ENCODE data around the gene URB1. TPM values are rescaled to one million over a fixed set of nuclear protein-coding genes. Genes with fewer than 3 reads are reported as not detected.
"Not testable (repeated sequence)": the region's sequence is repeated elsewhere in the genome, so short reads cannot be mapped to it uniquely, and the experiment has no call there.

The URB1 gene
- total RNA-seq, 4 donors from 2014 or later = 4.4 to 14.9 (median 11.0) TPM

- H3K4me3 ChIP-seq = no peak overlapping the region
- peaks cover 0 to 24% (median 0%) of the 10 kb centered on the region in 3 donors for H3K36me3 ChIP-seq
- H3K9me3 ChIP-seq = no peaks in the 10 kb centered on the region
- H3K27me3 ChIP-seq = no peaks in the 10 kb centered on the region
- no peak for DNase-seq
- no peak overlapping the region for H3K27ac ChIP-seq
- H3K4me1 ChIP-seq = no peaks in the 10 kb centered on the region
- TF ChIP-seq CTCF (IDR thresholded peaks at IDR 0.05) = no peak
- TF ChIP-seq POLR2A (IDR thresholded peaks at IDR 0.05) = no peak
Observed at GRCh38 chr21:32311621-32312020, 81.2 kb downstream of the URB1 start.

GRCh38 chr21:32310976-32311375 is 81.8 kb downstream of the URB1 start:
- not testable (repeated sequence) for H3K4me3 ChIP-seq, H3K27ac ChIP-seq, H3K9me3 ChIP-seq, DNase-seq, H3K27me3 ChIP-seq, H3K4me1 ChIP-seq
- H3K36me3 ChIP-seq = peaks cover 0 to 18% (median 0%) of the 10 kb centered on the region in 3 donors

GRCh38 chr21:32309906-32310460 is 82.8 kb downstream of the URB1 start:
- Histone ChIP-seq H3K9me3 (no peaks in the 10 kb centered on the region), H3K4me3 (no peak overlapping the region), H3K36me3 (peaks cover 0 to 13% (median 0%) of the 10 kb centered on the region in 3 donors), H3K27ac (no peak overlapping the region), H3K4me1 (no peaks in the 10 kb centered on the region), H3K27me3 (no peaks in the 10 kb centered on the region)
- no peak for DNase-seq
- TF ChIP-seq CTCF (IDR thresholded peaks at IDR 0.05) (no peak), POLR2A (IDR thresholded peaks at IDR 0.05) (no peak)

- DNase-seq = no peak
Observed at GRCh38 chr21:32308696-32309095, 84.1 kb downstream of the URB1 start.

GRCh38 chr21:32307706-32308105 is 85.1 kb downstream of the URB1 start:
- Histone ChIP-seq H3K4me1 (no peaks in the 10 kb centered on the region), H3K36me3 (peaks cover 0 to 3% (median 0%) of the 10 kb centered on the region in 3 donors), H3K9me3 (no peaks in the 10 kb centered on the region), H3K27me3 (no peaks in the 10 kb centered on the region), H3K4me3 (no peak overlapping the region), H3K27ac (no peak overlapping the region)
- TF ChIP-seq CTCF (IDR thresholded peaks at IDR 0.05) = no peak
- TF ChIP-seq POLR2A (IDR thresholded peaks at IDR 0.05) = no peak
- DNase-seq = no peak

More at GRCh38 chr21:32308696-32309095, 84.1 kb downstream of the URB1 start:
- Histone ChIP-seq H3K27me3 (no peaks in the 10 kb centered on the region), H3K9me3 (no peaks in the 10 kb centered on the region), H3K4me3 (no peak overlapping the region), H3K36me3 (peaks cover 0 to 3% (median 0%) of the 10 kb centered on the region in 3 donors), H3K27ac (no peak overlapping the region), H3K4me1 (no peaks in the 10 kb centered on the region)
- TF ChIP-seq POLR2A (IDR thresholded peaks at IDR 0.05) = no peak
- no peak for TF ChIP-seq CTCF (IDR thresholded peaks at IDR 0.05)

- no peak for DNase-seq
- H3K27me3 ChIP-seq = no peaks in the 10 kb centered on the region
- TF ChIP-seq POLR2A (IDR thresholded peaks at IDR 0.05) (no peak), CTCF (IDR thresholded peaks at IDR 0.05) (peak in 2 of 6 experiments; percentile 2)
Observed at GRCh38 chr21:32306021-32306780, 86.6 kb downstream of the URB1 start.

More at GRCh38 chr21:32306021-32306780, 86.6 kb downstream of the URB1 start:
- no peak overlapping the region for H3K27ac ChIP-seq
- no peak overlapping the region for H3K4me3 ChIP-seq
- H3K9me3 ChIP-seq = no peaks in the 10 kb centered on the region
- H3K4me1 ChIP-seq = no peaks in the 10 kb centered on the region
- H3K36me3 ChIP-seq = no peaks in the 10 kb centered on the region

All from Peyer's patch (tissue), 4 donors.